H1 (cell line): ENCODE results near the gene AP1S3. TPM values are rescaled to one million over a fixed set of nuclear protein-coding genes. Genes with fewer than 3 reads are reported as not detected.

Experiments
- CTCF ChIA-PET: fragments of 300-600 bp; sonication (Branson Sonifier 250); formaldehyde crosslinking; loops from one replicate; lab custom pipeline; 2021; ENCODE audit not compliant: partially characterized antibody; lab: Charles Lee
- POLR2A ChIA-PET: fragments of 300-600 bp; sonication (Branson Sonifier 250); formaldehyde crosslinking; loops from one replicate; lab custom pipeline; 2021; ENCODE audit warnings: inconsistent platforms; ENCODE audit not compliant: partially characterized antibody; lab: Charles Lee
- DNase-seq, 2 experiments: peaks; one replicate each; pipeline versions ENCODE4 v3.0.0 to v3.0.0-alpha.2; 2010 to 2022; ENCODE audit warnings: low spot score in 2 of 2, low read depth in 1 of 2, mixed read lengths in 1 of 2
- FAIRE-seq: peaks from 2 replicates; lab custom pipeline; 2011; peaks lifted over from hg19 to GRCh38; lab: Jason Lieb, UNC
- H2AFZ ChIP-seq: 2 replicates; pipeline ENCODE4 v1.8.1; 2012; ENCODE audit warnings: low read length, inconsistent platforms
- H2AK5ac ChIP-seq: 2 replicates; pipeline ENCODE4 v1.6.1; 2013; ENCODE audit warnings: low read depth, low read length
- H2BK120ac ChIP-seq: replicated peaks from 2 replicates; pipeline ENCODE3; 2013; ENCODE audit warnings: low read depth, low read length, inconsistent platforms
- H2BK12ac ChIP-seq: 2 replicates; pipeline ENCODE4 v1.6.1; 2013; ENCODE audit warnings: low read depth, low read length
- H2BK15ac ChIP-seq: 2 replicates; pipeline ENCODE4 v1.6.1; 2013; ENCODE audit warnings: low read length
- H2BK20ac ChIP-seq: 2 replicates; pipeline ENCODE4 v1.6.1; 2013; ENCODE audit warnings: low read length
- H2BK5ac ChIP-seq: 2 replicates; pipeline ENCODE4 v1.6.1; 2013; ENCODE audit warnings: low read depth, low read length
- H3K14ac ChIP-seq: 2 replicates; pipeline ENCODE4 v1.6.1; 2013; ENCODE audit warnings: inconsistent platforms; ENCODE audit not compliant: insufficient read length
- H3K18ac ChIP-seq: 2 replicates; pipeline ENCODE4 v1.6.1; 2013; ENCODE audit warnings: low read length; ENCODE audit errors: extremely low read depth
- H3K23ac ChIP-seq: 2 replicates; pipeline ENCODE4 v1.6.1; 2013; ENCODE audit warnings: inconsistent platforms; ENCODE audit not compliant: insufficient read length
- H3K23me2 ChIP-seq: 2 replicates; pipeline ENCODE4 v1.6.1; 2013; ENCODE audit warnings: low read depth, low read length
- H3K27ac ChIP-seq: 2 replicates; pipeline ENCODE4 v1.6.1; 2011; ENCODE audit warnings: low read depth, low read length, inconsistent platforms
- H3K27me3 ChIP-seq, 4 experiments: replicated peaks in 1 of 4; 1 replicate in 1 of 4; 2 replicates in 3 of 4; pipeline versions ENCODE4 v1.6.1 to v1.8.1; 2011 to 2013; ENCODE audit warnings: low read length in 3 of 4, mild to moderate bottlenecking in 3 of 4, inconsistent platforms in 2 of 4, mixed read lengths in 2 of 4, moderate library complexity in 1 of 4; ENCODE audit not compliant: control insufficient read depth in 3 of 4, insufficient read depth in 3 of 4; ENCODE audit errors: extremely low read depth in 1 of 4
- H3K36me3 ChIP-seq, 4 experiments: 2 replicates each; pipeline versions ENCODE4 v1.6.1 to v1.8.1; 2011 to 2013; ENCODE audit warnings: mild to moderate bottlenecking in 4 of 4, low read length in 3 of 4, moderate library complexity in 2 of 4, control low read depth in 1 of 4, inconsistent platforms in 1 of 4; ENCODE audit not compliant: insufficient read depth in 4 of 4, control insufficient read depth in 2 of 4
- H3K4ac ChIP-seq: replicated peaks from 2 replicates; pipeline ENCODE3; 2013; ENCODE audit warnings: low read length, low read depth, mixed read lengths, inconsistent platforms; ENCODE audit not compliant: insufficient read length
- H3K4me1 ChIP-seq, 4 experiments: replicated peaks in 1 of 4; 1 replicate in 1 of 4; 2 replicates in 3 of 4; pipeline versions ENCODE4 v1.6.1 to v1.8.1; 2011 to 2013; ENCODE audit warnings: low read length in 3 of 4, inconsistent platforms in 2 of 4, mixed read lengths in 1 of 4; ENCODE audit not compliant: insufficient read depth in 4 of 4, control insufficient read depth in 3 of 4
- H3K4me2 ChIP-seq, 2 experiments: 2 replicates each; pipeline versions ENCODE4 v1.6.1 to v1.8.1; 2011 to 2013; ENCODE audit warnings: low read depth in 2 of 2, low read length in 2 of 2, control low read depth in 1 of 2, inconsistent platforms in 1 of 2, mild to moderate bottlenecking in 1 of 2; ENCODE audit not compliant: insufficient read depth in 1 of 2
- H3K4me3 ChIP-seq, 4 experiments: fragments of 200-600, 300-600 bp in 1 of 4; sonication (generic), shearing (Covaris generic), sonication (Bioruptor Twin) in 1 of 4; 2 replicates each; pipeline versions ENCODE4 v1.5.1 to v1.8.1; 2011 to 2016; ENCODE audit warnings: low read length in 4 of 4, low read depth in 3 of 4, control low read depth in 2 of 4, inconsistent platforms in 2 of 4, mild to moderate bottlenecking in 2 of 4, mixed read lengths in 1 of 4, moderate library complexity in 1 of 4; ENCODE audit not compliant: insufficient read depth in 2 of 4; ENCODE audit errors: extremely low read depth in 1 of 4
- H3K56ac ChIP-seq: replicated peaks from 2 replicates; pipeline ENCODE3; 2013; ENCODE audit warnings: low read depth, mild to moderate bottlenecking, mixed read lengths, low read length, inconsistent platforms; ENCODE audit not compliant: insufficient read length
- H3K79me1 ChIP-seq: 2 replicates; pipeline ENCODE4 v1.6.1; 2013; ENCODE audit warnings: low read depth, low read length, control low read depth
- H3K79me2 ChIP-seq, 2 experiments: 2 replicates each; pipeline versions ENCODE4 v1.6.1 to v1.8.1; 2012 to 2013; ENCODE audit warnings: low read length in 2 of 2, mild to moderate bottlenecking in 2 of 2, inconsistent platforms in 1 of 2; ENCODE audit not compliant: insufficient read depth in 2 of 2, control insufficient read depth in 1 of 2
- H3K9ac ChIP-seq, 4 experiments: replicated peaks in 1 of 4; 1 replicate in 1 of 4; 2 replicates in 3 of 4; pipeline versions ENCODE4 v1.6.1 to v1.8.1; 2011 to 2013; ENCODE audit warnings: low read depth in 3 of 4, low read length in 3 of 4, control low read depth in 2 of 4, mild to moderate bottlenecking in 2 of 4, moderate library complexity in 2 of 4, inconsistent platforms in 1 of 4; ENCODE audit errors: extremely low read depth in 1 of 4
- H3K9me3 ChIP-seq, 2 experiments: 2 replicates each; pipeline versions ENCODE4 v1.6.1 to v1.8.1; 2012 to 2013; ENCODE audit warnings: mild to moderate bottlenecking in 2 of 2, moderate library complexity in 2 of 2, control low read depth in 1 of 2, inconsistent platforms in 1 of 2, low read depth in 1 of 2, low read length in 1 of 2, mixed read lengths in 1 of 2; ENCODE audit not compliant: insufficient read depth in 2 of 2
- H4K20me1 ChIP-seq, 2 experiments: replicated peaks in 1 of 2; 2 replicates each; pipeline versions ENCODE3 to v1.8.1; 2011 to 2013; ENCODE audit warnings: inconsistent platforms in 2 of 2, low read length in 2 of 2, mild to moderate bottlenecking in 1 of 2; ENCODE audit not compliant: insufficient read depth in 2 of 2, control insufficient read depth in 1 of 2
- H4K5ac ChIP-seq: 2 replicates; pipeline ENCODE4 v1.6.1; 2013; ENCODE audit warnings: low read length, low read depth, mixed read lengths, inconsistent platforms; ENCODE audit not compliant: insufficient read length
- H4K8ac ChIP-seq: 2 replicates; pipeline ENCODE4 v1.8.0; 2013; ENCODE audit warnings: mild to moderate bottlenecking, moderate library complexity, low read length, inconsistent platforms; ENCODE audit not compliant: insufficient read depth; ENCODE audit errors: extremely low read depth
- H4K91ac ChIP-seq: replicated peaks from 2 replicates; pipeline ENCODE3; 2013; ENCODE audit warnings: low read length, mixed read lengths, inconsistent platforms; ENCODE audit not compliant: insufficient read length
- BCL11A ChIP-seq, 2 experiments: IDR thresholded peaks; one replicate each; pipeline ENCODE4 v1.6.1; 2011; ENCODE audit warnings: low read depth in 2 of 2, low read length in 2 of 2, mild to moderate bottlenecking in 2 of 2
- KDM1A ChIP-seq: fragments of 200-600, 300-600 bp; sonication (generic); IDR thresholded peaks from 2 replicates; pipeline ENCODE4 v1.7.1; 2016; ENCODE audit warnings: mild to moderate bottlenecking, low read length, borderline replicate concordance
- MAFK ChIP-seq: IDR thresholded peaks from 2 replicates; pipeline ENCODE4 v1.6.1; 2012; ENCODE audit warnings: low read depth, mild to moderate bottlenecking, improper control_type of control experiment, low read length
- RXRA ChIP-seq: IDR thresholded peaks from 2 replicates; pipeline ENCODE4 v1.6.1; 2011; ENCODE audit warnings: low read depth, mild to moderate bottlenecking, low read length, moderate library complexity; ENCODE audit not compliant: insufficient read depth
- SP4 ChIP-seq: IDR thresholded peaks from 2 replicates; pipeline ENCODE4 v1.6.1; 2012; ENCODE audit warnings: low read length, inconsistent platforms
- TAF1 ChIP-seq: IDR thresholded peaks from 2 replicates; pipeline ENCODE4 v1.6.1; 2011; ENCODE audit warnings: mild to moderate bottlenecking, low read depth, low read length
- WGBS, 2 experiments: shearing (Covaris generic) in 1 of 2; methylation state at CpG; one replicate each; pipeline versions ENCODE4 v1.1.6 to v1.1.7; 2013 to 2015; ENCODE audit warnings: low lambda C conversion rate in 2 of 2, mixed read lengths in 2 of 2, inconsistent platforms in 1 of 2, low coverage in 1 of 2, missing lambda C conversion rate in 1 of 2; ENCODE audit not compliant: insufficient replicate concordance in 2 of 2, insufficient coverage in 1 of 2, insufficient read length in 1 of 2; ENCODE audit errors: extremely low coverage in 1 of 2, missing lambda C conversion rate in 1 of 2; 5-methylcytosine and 5-hydroxymethylcytosine counted together
- polyA plus RNA-seq, 7 experiments: library from polyadenylated mRNA; depleted of rRNA in 3 of 7; stranded (reverse) in 5 of 7; unstranded in 2 of 7; fragments of >200 nt in 5 of 7; fragments of 200-250 nt in 2 of 7; gene quantifications; 1 replicate in 5 of 7; 2 replicates in 1 of 7; 4 replicates in 1 of 7; pipeline versions ENCODE4 v1.2.1 to v1.2.3, GENCODE V29; 2011 to 2013; ENCODE audit warnings: missing spikeins in 2 of 7, mixed read lengths in 2 of 7
- total RNA-seq: library from RNA; stranded (reverse); fragmentation: NEBNext Ultra II Directional; extraction: Animal tissue kit (Norgen Biotek cat#: 25700); gene quantifications from 2 replicates; pipeline ENCODE4 v1.2.1, GENCODE V29; 2021

The AP1S3 gene
- total and polyA plus RNA-seq, 2 of the 8 experiments (the other 6 are each of a cell fraction or from before 2014, with no cell fraction given) = 3.9 to 20.2 TPM

DNA sequence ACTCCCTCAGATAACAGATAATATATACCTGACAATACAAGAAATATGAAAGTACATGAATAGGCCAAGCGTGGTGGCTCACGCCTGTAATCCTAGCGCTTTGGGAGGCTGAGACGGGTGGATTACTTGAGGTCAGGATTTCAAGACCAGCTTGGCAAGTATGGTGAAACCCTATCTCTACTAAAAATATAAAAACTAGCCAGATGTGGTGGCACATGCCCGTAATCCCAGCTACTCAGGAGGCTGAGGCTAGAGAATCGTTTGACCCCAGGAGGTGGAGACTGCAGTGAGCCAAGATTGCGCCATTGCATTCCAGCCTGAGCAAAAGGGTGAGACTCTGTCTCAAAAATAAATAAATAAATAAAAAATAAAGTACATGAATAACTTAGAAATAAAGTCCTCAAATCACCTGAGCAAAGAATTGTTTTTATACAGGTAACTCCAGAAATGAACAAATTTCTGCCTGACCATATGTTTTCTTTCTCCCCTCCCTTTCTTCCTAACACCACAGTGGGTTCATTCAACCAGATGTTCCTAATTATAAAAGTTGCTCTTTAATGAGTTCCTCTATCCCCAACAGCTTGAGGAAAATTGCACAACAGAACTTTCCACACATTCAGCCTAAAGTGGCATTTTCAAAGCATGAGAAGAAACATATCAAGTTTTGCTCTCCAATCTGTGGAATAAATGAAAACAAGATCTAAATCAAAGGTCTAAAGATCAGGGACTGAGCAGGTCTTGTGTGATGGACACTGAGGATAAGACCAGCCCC, 33.6 kb upstream of the AP1S3 start:
- Histone ChIP-seq H3K4me2 (no peak overlapping the region), H3K56ac (no peak overlapping the region), H4K8ac (no peak overlapping the region), H3K27ac (no peak overlapping the region), H3K4me1 (no peaks in the 10 kb centered on the region), H3K9ac (no peak overlapping the region), H4K91ac (no peak overlapping the region), H2AK5ac (no peak overlapping the region), H2BK5ac (no peak overlapping the region), H3K79me2 (no peaks in the 10 kb centered on the region), H4K20me1 (no peaks in the 10 kb centered on the region), H4K5ac (no peak overlapping the region), H2BK15ac (no peak overlapping the region), H3K23ac (no peak overlapping the region), H2BK120ac (no peak overlapping the region), H3K79me1 (no peaks in the 10 kb centered on the region), H3K9me3 (no peaks in the 10 kb centered on the region; a peak in 1 of 4 replicates), H2BK12ac (no peak overlapping the region), H3K4me3 (no peak overlapping the region), H3K23me2 (no peaks in the 10 kb centered on the region; the same call in 1 of the 2 replicates), H3K36me3 (peaks cover 0 to 13% (median 9%) of the 10 kb centered on the region in 4 experiments; a peak in 6 of 8 replicates), H3K14ac (no peak overlapping the region), H2AFZ (no peak overlapping the region), H3K4ac (no peak overlapping the region), H3K18ac (no peak overlapping the region), H2BK20ac (no peak overlapping the region), H3K27me3 (no peaks in the 10 kb centered on the region)
- FAIRE-seq = no peak
- DNase-seq = no peak
- 93% methylated on average over 7 of the region's 7 CpGs; no CpG with 5 or more reads in 1 of the 2 experiments for WGBS, 2 experiments
- ChIA-PET CTCF (interaction anchor here (1.0 kb wide), 1 partner anchor 11 kb away, joined by 3 read pairs; no protein-coding TSS in a partner anchor), POLR2A (interaction anchor here (1.2 to 2.1 kb wide), 2 partner anchors 9 kb away, joined by 3 to 5 read pairs; no protein-coding TSS in a partner anchor)
- TF ChIP-seq KDM1A = no peak
- TF ChIP-seq MAFK = no peak
- TF ChIP-seq SP4 = no peak
- TF ChIP-seq BCL11A (IDR thresholded peaks at IDR 0.05; ENCODE audit: low read depth in 2 of 2, low read length in 2 of 2) = no peak
- no peak for TF ChIP-seq RXRA
- no peak for TF ChIP-seq TAF1
